Measurements from ENCODE around the gene EIF4G3.
"Not testable (repeated sequence)": the region's sequence is repeated elsewhere in the genome, so short reads cannot be mapped to it uniquely, and the experiment has no call there.

Gene EIF4G3

GRCh38 chr1:21065851-21066250 is 110.8 kb downstream of the EIF4G3 start:
- DNase-seq: no peak

GRCh38 chr1:21064057-21064456 is 112.6 kb downstream of the EIF4G3 start:
- no peak for DNase-seq

DNA sequence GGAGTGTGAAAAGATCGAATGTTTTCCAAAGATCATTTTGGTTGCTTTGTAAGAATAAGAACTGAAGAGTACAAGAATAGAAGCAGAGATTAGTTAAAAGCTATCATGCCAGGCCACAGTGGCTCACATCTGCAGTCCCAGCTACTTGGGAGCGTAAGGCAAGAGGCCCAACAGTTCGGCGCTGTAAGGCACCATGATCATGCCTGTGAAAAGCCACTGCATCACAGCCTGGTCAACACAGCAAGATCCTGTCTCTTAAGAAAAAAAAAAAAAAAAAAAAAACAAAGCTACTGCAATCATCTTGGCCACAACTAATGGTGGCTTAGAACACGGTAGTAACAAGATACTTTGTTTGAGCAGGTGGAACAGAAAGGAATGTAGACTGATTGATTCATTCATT is 116.2 kb downstream of the EIF4G3 start:
- no peak for DNase-seq

GRCh38 chr1:21059021-21059420 is 117.7 kb downstream of the EIF4G3 start:
- DNase-seq: no peak

DNA sequence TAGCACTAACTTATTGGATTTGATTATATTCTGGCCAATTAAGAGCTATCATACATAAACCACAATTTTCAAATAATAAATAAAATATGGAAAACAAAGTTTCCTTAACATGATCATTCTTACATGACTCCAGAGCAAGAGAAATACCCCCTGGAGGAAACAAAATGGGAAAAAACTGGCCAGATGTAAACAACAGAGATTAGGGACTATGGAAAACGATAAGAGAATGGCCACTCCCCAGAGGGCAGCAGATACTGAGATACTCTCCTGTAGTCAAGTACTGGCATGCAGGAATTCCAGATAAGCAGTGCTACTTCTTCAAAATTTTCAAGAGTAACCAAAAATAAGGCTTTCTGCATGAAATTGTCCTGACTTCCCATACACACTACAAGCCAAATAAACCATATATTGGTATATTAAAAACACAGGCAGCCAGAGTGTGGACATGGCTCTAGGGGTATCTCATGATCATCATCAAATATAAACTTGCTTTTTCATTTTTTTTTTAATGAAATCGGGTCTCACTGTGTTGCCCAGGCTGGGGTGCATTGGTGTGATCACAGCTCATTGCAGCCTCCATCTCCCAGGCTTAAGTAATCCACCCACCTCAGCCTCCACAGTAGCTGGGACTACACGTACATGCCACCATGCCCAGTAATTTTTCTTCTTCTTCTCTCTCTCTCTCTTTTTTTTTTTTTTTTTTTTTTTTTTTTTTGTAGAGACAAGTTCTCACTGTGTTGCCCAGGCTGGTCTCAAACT is 118.5 kb downstream of the EIF4G3 start:
- no peak for DNase-seq

GRCh38 chr1:21053189-21053928 is 123.3 kb downstream of the EIF4G3 start:
- DNase-seq: not testable (repeated sequence)

GRCh38 chr1:21052034-21052433 is 124.7 kb downstream of the EIF4G3 start:
- no peak for DNase-seq

- DNase-seq: no peak
Measured at GRCh38 chr1:21051177-21051825, 125.4 kb downstream of the EIF4G3 start.

GRCh38 chr1:21050031-21050430 is 126.7 kb downstream of the EIF4G3 start:
- no peak for DNase-seq

DNA sequence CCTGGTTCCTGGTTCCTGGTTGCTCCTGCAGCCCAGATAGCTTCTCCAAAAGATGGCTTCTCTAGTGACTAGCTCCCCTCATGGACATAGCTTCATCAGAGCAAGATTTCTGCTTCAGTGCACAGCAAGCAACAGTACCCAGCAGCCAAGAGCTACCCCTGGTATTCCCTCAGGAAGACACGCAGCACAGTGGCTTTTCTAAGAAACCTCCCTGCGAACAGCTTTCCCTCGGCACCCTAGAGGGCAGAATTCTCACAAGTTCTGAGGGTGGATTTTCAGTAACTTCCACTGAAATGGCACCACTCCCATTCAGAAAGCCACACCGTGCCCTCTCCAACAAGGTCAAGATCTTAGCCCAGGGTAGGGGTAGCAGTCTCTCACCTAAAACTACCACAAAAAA is 128.2 kb downstream of the EIF4G3 start:
- DNase-seq: no peak

- DNase-seq: no peak
Measured at GRCh38 chr1:21046132-21046531, 130.6 kb downstream of the EIF4G3 start.

- no peak for DNase-seq
Measured at GRCh38 chr1:21045351-21045750, 131.3 kb downstream of the EIF4G3 start.

- DNase-seq: no peak
Measured at GRCh38 chr1:21042929-21043605, 133.6 kb downstream of the EIF4G3 start.

DNA sequence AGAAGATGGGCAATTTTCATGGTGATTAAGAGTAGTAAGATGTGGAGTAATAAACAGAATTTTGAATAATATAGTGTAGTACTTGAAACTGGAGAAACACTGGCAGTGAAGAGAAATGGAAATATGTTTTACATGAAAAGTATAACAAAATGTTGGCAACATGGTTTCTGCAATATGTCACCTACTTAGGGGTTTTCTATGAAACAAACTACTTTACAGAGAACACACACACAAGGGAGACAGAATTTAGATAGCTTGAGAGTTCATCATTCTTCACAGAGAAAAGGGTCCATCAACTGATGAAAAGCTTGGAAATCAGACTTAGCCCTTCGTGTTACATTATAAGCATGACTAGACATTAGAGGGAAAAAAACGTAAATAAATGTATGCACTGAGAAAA is 135.2 kb downstream of the EIF4G3 start:
- DNase-seq: no peak

DNA sequence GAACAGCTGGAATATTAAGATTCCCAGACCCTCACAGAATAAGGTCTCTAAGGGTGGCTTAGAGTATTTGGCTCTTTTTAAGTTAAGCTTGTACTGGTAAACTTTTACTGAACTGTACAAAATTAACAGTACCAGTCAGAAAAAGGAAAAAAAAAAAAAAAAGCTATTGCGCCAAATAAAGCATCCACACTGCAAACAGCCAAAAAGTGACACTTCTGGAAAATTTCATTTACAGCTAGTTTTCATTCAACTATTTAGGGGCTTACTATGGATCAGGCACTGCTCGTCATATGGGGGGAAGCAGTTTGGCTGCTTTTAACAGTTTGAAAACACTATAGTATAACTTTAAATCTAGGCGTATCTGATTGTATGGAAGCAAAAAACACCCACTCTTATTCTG is 139.6 kb downstream of the EIF4G3 start:
- no peak for DNase-seq

GRCh38 chr1:21035794-21036193 is 140.9 kb downstream of the EIF4G3 start:
- DNase-seq: no peak

DNA sequence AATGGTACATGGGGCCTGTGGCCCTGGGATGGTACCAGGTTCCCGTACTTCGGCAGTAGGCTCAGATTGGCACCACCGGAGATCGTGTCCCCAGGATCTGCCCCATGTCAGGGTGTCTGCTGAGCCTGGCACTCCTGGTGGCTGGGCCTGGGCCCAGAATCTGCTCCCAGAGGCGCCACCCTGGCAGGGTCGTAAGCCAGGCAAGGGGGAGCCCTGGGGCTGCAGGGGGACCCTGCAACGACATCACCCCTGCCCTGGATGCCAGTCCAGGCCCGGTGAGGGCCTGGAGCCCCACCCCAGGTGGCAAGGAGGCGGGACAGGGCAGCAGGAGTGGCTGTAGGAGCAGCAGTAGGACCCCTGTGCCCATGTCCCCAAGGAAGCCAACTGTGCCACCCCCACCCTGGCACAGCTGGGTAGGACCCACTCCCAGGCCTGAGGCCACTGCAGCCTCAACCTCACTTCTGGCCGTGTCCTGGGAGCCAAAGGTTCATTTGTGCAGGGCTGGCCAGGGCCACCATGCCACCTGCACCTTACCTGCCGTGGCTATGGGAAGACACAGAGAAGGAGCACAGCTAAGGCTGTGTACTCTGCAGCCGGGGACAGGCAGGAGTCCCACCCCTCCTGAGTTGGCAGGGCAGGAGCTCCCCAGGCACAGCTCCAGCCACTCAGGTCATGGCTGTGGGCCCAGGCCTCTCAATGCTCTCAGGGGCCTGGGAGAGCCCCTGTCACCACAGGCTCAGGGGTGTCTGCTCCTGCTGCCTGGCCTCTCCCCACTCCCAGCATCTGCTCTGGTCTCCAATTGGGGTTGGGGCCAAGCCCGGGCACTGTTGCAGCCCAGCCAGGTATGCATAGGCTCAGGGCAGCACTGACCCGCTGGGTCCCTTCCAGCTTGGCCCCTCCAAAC is 141.7 kb downstream of the EIF4G3 start:
- DNase-seq: no peak

GRCh38 chr1:21032741-21033140 is 144.0 kb downstream of the EIF4G3 start:
- no peak for DNase-seq

DNA sequence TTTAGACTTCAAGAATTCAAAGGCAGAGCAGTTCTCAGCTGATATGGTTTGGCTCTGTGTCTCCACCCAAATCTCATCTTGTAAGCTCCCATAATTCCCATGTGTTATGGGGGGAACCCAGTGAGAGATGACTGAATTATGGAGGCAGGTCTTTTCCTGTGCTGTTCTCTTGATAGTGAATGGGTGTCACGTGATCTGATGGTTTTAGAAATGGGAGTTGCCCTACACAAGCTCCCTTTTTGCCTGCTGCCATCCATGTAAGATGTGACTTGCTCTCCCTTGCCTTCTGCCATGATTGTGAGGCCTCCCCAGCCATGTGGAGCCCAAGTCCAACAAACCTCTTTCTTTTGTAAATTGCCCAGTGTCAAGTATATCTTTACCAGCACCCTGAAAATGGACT is 146.5 kb downstream of the EIF4G3 start:
- no peak for DNase-seq

- no peak for DNase-seq
Measured at GRCh38 chr1:21028520-21029145, 148.1 kb downstream of the EIF4G3 start.

GRCh38 chr1:21027805-21028204 is 148.9 kb downstream of the EIF4G3 start:
- DNase-seq: no peak

GRCh38 chr1:21024918-21025317 is 151.8 kb downstream of the EIF4G3 start:
- no peak for DNase-seq

Data from stimulated activated CD4-positive, alpha-beta T cell treated with anti-CD3 and anti-CD28 coated beads, Interleukin-4, amount 100 ng/mL, for 24 hours (primary cell).